MM.1S (cell line): ENCODE results near the gene FAM193A.

Experiments
- DNase-seq: peaks from one replicate; pipeline ENCODE4 v3.0.0-alpha.2; 2015
- H2AFZ ChIP-seq: fragments of 300-600 bp; sonication (generic); 2 replicates; pipeline ENCODE4 v1.6.0; 2016; ENCODE audit warnings: antibody characterized with exemption, low read length
- H3F3A ChIP-seq: fragments of 300-600 bp; sonication (generic); 2 replicates; pipeline ENCODE4 v1.6.1; 2016; ENCODE audit warnings: mild to moderate bottlenecking, antibody characterized with exemption, low read length, moderate library complexity, mixed read lengths; ENCODE audit not compliant: insufficient read depth
- H3K27ac ChIP-seq: fragments of 300-600 bp; sonication (generic); 2 replicates; pipeline ENCODE4 v1.5.1; 2016; ENCODE audit warnings: mild to moderate bottlenecking, low read length
- H3K27me3 ChIP-seq: fragments of 300-600 bp; sonication (generic); replicated peaks from 2 replicates; pipeline ENCODE4 v1.6.0; 2016; ENCODE audit warnings: low read length; ENCODE audit not compliant: insufficient read depth
- H3K36me3 ChIP-seq: fragments of 300-600 bp; sonication (generic); replicated peaks from 2 replicates; pipeline ENCODE4 v1.6.1; 2016; ENCODE audit warnings: mild to moderate bottlenecking, low read length, mixed read lengths; ENCODE audit not compliant: insufficient read depth
- H3K4me1 ChIP-seq: fragments of 300-600 bp; sonication (generic); 2 replicates; pipeline ENCODE4 v1.6.1; 2016; ENCODE audit warnings: low read length, mixed read lengths
- H3K4me2 ChIP-seq: fragments of 300-600 bp; sonication (generic); 2 replicates; pipeline ENCODE4 v1.6.0; 2016; ENCODE audit warnings: low read depth, low read length
- H3K4me3 ChIP-seq: fragments of 300-600 bp; sonication (generic); 2 replicates; pipeline ENCODE4 v1.5.1; 2016; ENCODE audit warnings: low read length, mixed read lengths
- H3K79me2 ChIP-seq: fragments of 300-600 bp; sonication (generic); 2 replicates; pipeline ENCODE4 v1.6.1; 2016; ENCODE audit warnings: mixed run types, low read length, mixed read lengths
- H3K9ac ChIP-seq: fragments of 300-600 bp; sonication (generic); 2 replicates; pipeline ENCODE4 v1.6.1; 2016; ENCODE audit warnings: low read length, mixed read lengths
- H3K9me2 ChIP-seq: fragments of 300-600 bp; sonication (generic); replicated peaks from 2 replicates; pipeline ENCODE4 v1.6.1; 2016; ENCODE audit warnings: mild to moderate bottlenecking, low read length, mixed read lengths; ENCODE audit not compliant: insufficient read depth
- H3K9me3 ChIP-seq: fragments of 300-600 bp; sonication (generic); replicated peaks from 2 replicates; pipeline ENCODE4 v1.6.1; 2016; ENCODE audit warnings: mild to moderate bottlenecking, low read length, mixed read lengths; ENCODE audit not compliant: insufficient read depth
- H4K20me1 ChIP-seq: fragments of 300-600 bp; sonication (generic); 2 replicates; pipeline ENCODE4 v1.6.1; 2016; ENCODE audit warnings: mild to moderate bottlenecking, low read length, moderate library complexity, mixed read lengths; ENCODE audit not compliant: insufficient read depth
- EZH2 ChIP-seq: fragments of 300-600 bp; sonication (generic); optimal IDR thresholded peaks from 2 replicates; pipeline ENCODE3; 2017; ENCODE audit warnings: low read depth, mild to moderate bottlenecking, antibody characterized with exemption, low read length, mixed read lengths
- EZH2phosphoT487 ChIP-seq: fragments of 300-600 bp; sonication (generic); IDR thresholded peaks from 2 replicates; pipeline ENCODE4 v1.6.1; 2018; ENCODE audit warnings: antibody characterized with exemption, low read length
- TF ChIP-seq, protein P1 (sequence below): fragments of 300-600 bp; sonication (generic); IDR thresholded peaks from 2 replicates; pipeline ENCODE4 v1.5.1; 2016; ENCODE audit warnings: antibody characterized with exemption, low read length, mixed read lengths

Gene FAM193A

DNA sequence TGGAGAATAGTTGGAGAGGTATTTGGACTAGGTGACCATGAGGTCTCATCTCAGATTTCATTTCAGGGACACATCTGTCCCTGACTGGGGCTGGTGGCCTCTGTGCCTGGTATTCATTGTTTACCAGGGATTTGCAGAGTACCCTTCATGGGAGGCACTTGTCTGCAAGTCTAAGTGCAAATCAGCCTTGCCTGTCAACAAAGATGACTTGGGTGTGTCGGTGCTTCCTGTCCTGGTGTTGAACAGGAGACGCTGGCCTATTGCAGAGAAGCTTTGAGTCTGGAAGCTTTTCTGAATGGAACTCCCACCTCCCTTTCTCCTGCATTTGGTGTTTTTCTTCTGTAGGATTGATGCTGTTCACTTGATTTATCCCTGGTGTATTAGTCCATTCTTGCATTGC lies 115.6 kb downstream of the FAM193A start:
- TF ChIP-seq EZH2phosphoT487 (no peak), EZH2 (no peak)
- TF ChIP-seq, protein P1, sequence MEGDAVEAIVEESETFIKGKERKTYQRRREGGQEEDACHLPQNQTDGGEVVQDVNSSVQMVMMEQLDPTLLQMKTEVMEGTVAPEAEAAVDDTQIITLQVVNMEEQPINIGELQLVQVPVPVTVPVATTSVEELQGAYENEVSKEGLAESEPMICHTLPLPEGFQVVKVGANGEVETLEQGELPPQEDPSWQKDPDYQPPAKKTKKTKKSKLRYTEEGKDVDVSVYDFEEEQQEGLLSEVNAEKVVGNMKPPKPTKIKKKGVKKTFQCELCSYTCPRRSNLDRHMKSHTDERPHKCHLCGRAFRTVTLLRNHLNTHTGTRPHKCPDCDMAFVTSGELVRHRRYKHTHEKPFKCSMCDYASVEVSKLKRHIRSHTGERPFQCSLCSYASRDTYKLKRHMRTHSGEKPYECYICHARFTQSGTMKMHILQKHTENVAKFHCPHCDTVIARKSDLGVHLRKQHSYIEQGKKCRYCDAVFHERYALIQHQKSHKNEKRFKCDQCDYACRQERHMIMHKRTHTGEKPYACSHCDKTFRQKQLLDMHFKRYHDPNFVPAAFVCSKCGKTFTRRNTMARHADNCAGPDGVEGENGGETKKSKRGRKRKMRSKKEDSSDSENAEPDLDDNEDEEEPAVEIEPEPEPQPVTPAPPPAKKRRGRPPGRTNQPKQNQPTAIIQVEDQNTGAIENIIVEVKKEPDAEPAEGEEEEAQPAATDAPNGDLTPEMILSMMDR: no peak
- Histone ChIP-seq H4K20me1 (no peaks in the 10 kb centered on the region), H3K4me3 (no peak overlapping the region), H3F3A (no peaks in the 10 kb centered on the region), H3K9me2 (no peaks in the 10 kb centered on the region), H3K4me2 (no peak overlapping the region), H3K27me3 (no peaks in the 10 kb centered on the region), H3K36me3 (no peaks in the 10 kb centered on the region), H3K9me3 (no peaks in the 10 kb centered on the region), H3K27ac (no peak overlapping the region), H2AFZ (no peak overlapping the region), H3K79me2 (no peaks in the 10 kb centered on the region), H3K9ac (no peak overlapping the region), H3K4me1 (no peaks in the 10 kb centered on the region)
- DNase-seq: no peak

DNA sequence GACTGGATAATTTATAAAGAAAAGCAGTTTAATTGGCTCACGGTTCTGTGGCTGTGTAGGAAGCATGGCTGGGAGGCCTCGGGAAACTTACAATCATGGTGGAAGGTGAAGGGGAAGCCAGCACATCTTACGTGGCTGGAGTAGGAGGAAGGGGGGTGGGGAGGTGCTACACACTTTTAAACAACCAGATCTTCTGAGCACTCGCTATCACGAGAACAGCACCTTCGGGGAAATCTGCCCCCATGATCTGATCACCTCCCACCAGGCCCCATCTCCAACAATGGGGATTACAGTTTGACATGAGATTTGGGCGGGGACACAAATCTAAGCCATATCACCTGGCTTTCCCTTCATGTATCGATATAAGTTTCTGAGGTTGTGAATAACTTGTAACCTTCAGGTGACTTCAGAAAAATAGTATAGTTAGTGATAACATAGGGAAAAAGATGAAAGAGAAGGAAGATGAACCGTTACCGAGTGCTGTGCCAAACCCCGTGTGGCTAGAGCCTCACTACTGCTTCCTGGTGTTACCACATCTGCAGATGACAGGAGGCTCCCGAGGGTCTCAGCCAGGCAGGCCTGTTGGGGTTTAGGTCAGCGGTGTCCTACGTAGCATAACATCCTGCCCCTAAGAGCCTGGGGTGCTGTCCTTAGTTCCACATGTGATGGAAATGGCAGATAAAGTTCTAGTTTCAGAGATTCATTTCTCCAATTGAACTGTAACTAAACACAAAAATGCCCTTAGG lies 116.1 kb downstream of the FAM193A start:
- no peaks in the 10 kb centered on the region for H4K20me1 ChIP-seq
- H3F3A ChIP-seq: no peaks in the 10 kb centered on the region
- no peaks in the 10 kb centered on the region for H3K36me3 ChIP-seq
- H3K4me2 ChIP-seq: no peak overlapping the region
- H3K4me1 ChIP-seq: no peaks in the 10 kb centered on the region
- H3K79me2 ChIP-seq: no peaks in the 10 kb centered on the region
- TF ChIP-seq, protein P1: no peak
- TF ChIP-seq EZH2 (no peak), EZH2phosphoT487 (no peak)
- H3K4me3 ChIP-seq: no peak overlapping the region
- no peaks in the 10 kb centered on the region for H3K9me3 ChIP-seq
- no peak for DNase-seq
- H3K9me2 ChIP-seq: no peaks in the 10 kb centered on the region
- no peak overlapping the region for H3K27ac ChIP-seq
- H3K9ac ChIP-seq: no peak overlapping the region
- no peak overlapping the region for H2AFZ ChIP-seq
- no peaks in the 10 kb centered on the region for H3K27me3 ChIP-seq

DNA sequence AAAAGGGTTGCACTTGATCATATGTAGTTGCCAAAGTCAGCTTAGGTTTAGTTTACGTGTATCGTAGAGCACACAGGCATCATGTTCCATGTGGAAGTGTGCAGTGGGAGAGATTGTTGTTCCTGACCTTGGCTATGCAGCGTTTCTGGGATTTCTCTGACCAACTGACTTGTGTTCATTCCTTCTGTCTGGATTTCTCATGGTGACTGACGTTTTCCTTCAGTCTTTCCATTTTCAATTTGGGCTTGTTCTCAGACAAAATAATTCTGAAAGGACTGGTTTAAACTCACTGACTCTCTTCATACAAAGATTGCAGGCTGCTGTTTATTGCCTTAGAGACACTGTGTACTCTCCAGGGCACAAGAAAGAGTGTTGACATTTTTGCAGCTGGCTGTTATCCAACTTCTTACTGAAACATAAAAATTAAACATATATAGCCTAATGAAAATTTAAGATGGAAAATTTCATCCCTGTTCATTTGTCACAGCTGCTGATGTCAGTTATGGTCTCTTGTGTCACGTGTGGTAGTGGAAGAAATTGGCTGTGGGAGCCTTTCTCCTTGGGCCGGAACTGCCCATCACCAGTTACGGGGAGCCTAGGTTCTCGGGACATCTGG lies 124.3 kb downstream of the FAM193A start:
- no peaks in the 10 kb centered on the region for H3K27me3 ChIP-seq
- no peaks in the 10 kb centered on the region for H3K4me1 ChIP-seq
- no peak overlapping the region for H3K4me3 ChIP-seq
- no peak overlapping the region for H3K27ac ChIP-seq
- H3F3A ChIP-seq: no peaks in the 10 kb centered on the region
- H3K4me2 ChIP-seq: no peak overlapping the region
- no peaks in the 10 kb centered on the region for H3K9me3 ChIP-seq
- DNase-seq: no peak
- peaks cover 3% of the 10 kb centered on the region; the same call in 1 of the 2 replicates for H3K36me3 ChIP-seq
- H3K79me2 ChIP-seq: no peaks in the 10 kb centered on the region
- H3K9me2 ChIP-seq: no peaks in the 10 kb centered on the region
- TF ChIP-seq EZH2phosphoT487 (no peak), EZH2 (no peak)
- TF ChIP-seq, protein P1: no peak
- no peaks in the 10 kb centered on the region for H4K20me1 ChIP-seq
- no peak overlapping the region for H3K9ac ChIP-seq
- no peak overlapping the region for H2AFZ ChIP-seq
